Fibroblast of mammary gland (primary cell): Measurements from ENCODE around the gene PRTN3.

Experiments
- DNase-seq: peaks from one replicate; pipeline ENCODE4 v3.0.0-alpha.2; 2010; ENCODE audit warnings: low read depth
- H3K4me3 ChIP-seq: 2 replicates; pipeline ENCODE4 v1.5.1; 2011; ENCODE audit warnings: low read depth, mild to moderate bottlenecking, low read length, moderate library complexity; ENCODE audit not compliant: control insufficient read depth
- TF ChIP-seq, protein P1 (sequence below): conservative IDR thresholded peaks from 2 replicates; pipeline ENCODE4 v1.5.1; 2011; ENCODE audit warnings: low read depth, low read length, inconsistent platforms; ENCODE audit not compliant: control insufficient read depth, insufficient read depth

The PRTN3 gene

DNA sequence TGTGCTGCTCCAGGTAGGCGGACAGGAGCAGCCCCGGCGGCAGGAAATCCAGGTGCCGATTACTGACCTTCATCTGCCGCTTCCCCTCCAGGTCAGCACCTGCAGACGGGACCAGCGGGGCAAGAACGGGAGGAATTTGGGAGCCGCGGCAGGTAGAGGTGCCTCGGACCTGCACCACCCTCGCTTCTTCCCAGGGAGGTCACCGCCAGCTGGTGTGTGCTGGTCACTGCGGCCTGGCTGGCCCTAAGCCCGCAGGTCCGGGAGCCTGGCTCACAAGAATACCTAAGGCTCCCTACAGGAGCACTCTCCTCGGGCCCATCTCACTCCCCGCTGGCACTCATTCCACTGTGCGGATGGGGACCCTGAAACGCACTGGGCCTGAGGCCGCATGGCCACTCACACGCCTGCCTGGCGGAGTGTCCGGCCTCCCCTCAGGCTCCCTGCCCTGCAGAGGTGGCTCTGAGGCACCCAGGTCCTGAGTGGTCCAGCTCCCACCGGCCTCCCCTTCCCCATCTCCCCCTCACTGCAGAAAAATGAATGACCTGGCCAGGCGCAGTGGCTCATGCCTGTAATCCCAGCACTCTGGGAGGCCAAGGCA lies 56.7 kb downstream of the PRTN3 start:
- H3K4me3 ChIP-seq = no peak overlapping the region
- TF ChIP-seq, protein P1, sequence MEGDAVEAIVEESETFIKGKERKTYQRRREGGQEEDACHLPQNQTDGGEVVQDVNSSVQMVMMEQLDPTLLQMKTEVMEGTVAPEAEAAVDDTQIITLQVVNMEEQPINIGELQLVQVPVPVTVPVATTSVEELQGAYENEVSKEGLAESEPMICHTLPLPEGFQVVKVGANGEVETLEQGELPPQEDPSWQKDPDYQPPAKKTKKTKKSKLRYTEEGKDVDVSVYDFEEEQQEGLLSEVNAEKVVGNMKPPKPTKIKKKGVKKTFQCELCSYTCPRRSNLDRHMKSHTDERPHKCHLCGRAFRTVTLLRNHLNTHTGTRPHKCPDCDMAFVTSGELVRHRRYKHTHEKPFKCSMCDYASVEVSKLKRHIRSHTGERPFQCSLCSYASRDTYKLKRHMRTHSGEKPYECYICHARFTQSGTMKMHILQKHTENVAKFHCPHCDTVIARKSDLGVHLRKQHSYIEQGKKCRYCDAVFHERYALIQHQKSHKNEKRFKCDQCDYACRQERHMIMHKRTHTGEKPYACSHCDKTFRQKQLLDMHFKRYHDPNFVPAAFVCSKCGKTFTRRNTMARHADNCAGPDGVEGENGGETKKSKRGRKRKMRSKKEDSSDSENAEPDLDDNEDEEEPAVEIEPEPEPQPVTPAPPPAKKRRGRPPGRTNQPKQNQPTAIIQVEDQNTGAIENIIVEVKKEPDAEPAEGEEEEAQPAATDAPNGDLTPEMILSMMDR = no peak
- no peak for DNase-seq
